ENCODE data around the gene INPP5E.

INPP5E gene

GRCh38 chr9:136436055-136436634 lies 3.5 kb downstream of the INPP5E start:
- H3K27me3 ChIP-seq (ENCODE audit: insufficient read depth, low read length) = no peaks in the 10 kb centered on the region
- no peak overlapping the region for H2AFZ ChIP-seq (ENCODE audit: low read length)
- TF ChIP-seq EZH2 (IDR thresholded peaks at IDR 0.05; ENCODE audit: borderline replicate concordance, low read length) (no peak), CTCF (IDR thresholded peaks at IDR 0.05; ENCODE audit: low read length) (no peak)
- H3K4me3 ChIP-seq (ENCODE audit: low read depth, low read length, poor library complexity, severe bottlenecking) = no peak overlapping the region
- H3K36me3 ChIP-seq (ENCODE audit: insufficient read depth, low read length) = peaks cover 5% of the 10 kb centered on the region
- no peak overlapping the region for H3K9ac ChIP-seq (ENCODE audit: low read length)
- no peaks in the 10 kb centered on the region for H3K9me3 ChIP-seq (ENCODE audit: low read length)
- no peaks in the 10 kb centered on the region for H4K20me1 ChIP-seq (ENCODE audit: insufficient read depth, low read length)
- H3K79me2 ChIP-seq (ENCODE audit: insufficient read depth, low read length) = no peaks in the 10 kb centered on the region
- H3F3A ChIP-seq (ENCODE audit: insufficient read depth, low read length) = no peaks in the 10 kb centered on the region
- no peak overlapping the region for H3K4me2 ChIP-seq (ENCODE audit: low read length)
- H3K9me2 ChIP-seq (ENCODE audit: low read depth, low read length) = no peaks in the 10 kb centered on the region
- no peak overlapping the region for H3K27ac ChIP-seq (ENCODE audit: low read depth, low read length, poor library complexity, severe bottlenecking)
- H3K4me1 ChIP-seq (ENCODE audit: insufficient read depth, low read length, severe bottlenecking) = peaks cover 30% of the 10 kb centered on the region

- H3K4me2 ChIP-seq (ENCODE audit: low read length) = no peak overlapping the region
- no peak overlapping the region for H3K9ac ChIP-seq (ENCODE audit: low read length)
- no peaks in the 10 kb centered on the region for H3K9me3 ChIP-seq (ENCODE audit: low read length)
- no peak overlapping the region for H2AFZ ChIP-seq (ENCODE audit: low read length)
- peaks cover 25% of the 10 kb centered on the region for H3K4me1 ChIP-seq (ENCODE audit: insufficient read depth, low read length, severe bottlenecking)
- no peaks in the 10 kb centered on the region for H3K9me2 ChIP-seq (ENCODE audit: low read depth, low read length)
- TF ChIP-seq CTCF (IDR thresholded peaks at IDR 0.05; ENCODE audit: low read length) (no peak), EZH2 (IDR thresholded peaks at IDR 0.05; ENCODE audit: borderline replicate concordance, low read length) (no peak)
- H3K27me3 ChIP-seq (ENCODE audit: insufficient read depth, low read length) = no peaks in the 10 kb centered on the region
- H3K36me3 ChIP-seq (ENCODE audit: insufficient read depth, low read length) = no peaks in the 10 kb centered on the region; the same call in none of the 2 replicates
- no peak overlapping the region for H3K27ac ChIP-seq (ENCODE audit: low read depth, low read length, poor library complexity, severe bottlenecking)
- no peaks in the 10 kb centered on the region for H4K20me1 ChIP-seq (ENCODE audit: insufficient read depth, low read length)
- H3K79me2 ChIP-seq (ENCODE audit: insufficient read depth, low read length) = no peaks in the 10 kb centered on the region
- H3F3A ChIP-seq (ENCODE audit: insufficient read depth, low read length) = no peaks in the 10 kb centered on the region
- H3K4me3 ChIP-seq (ENCODE audit: low read depth, low read length, poor library complexity, severe bottlenecking) = no peak overlapping the region
These were observed 5.0 kb downstream of the INPP5E start for GRCh38 chr9:136434580-136435169.

- H3K36me3 ChIP-seq (ENCODE audit: insufficient read depth, low read length) = peaks cover 4% of the 10 kb centered on the region
- no peaks in the 10 kb centered on the region for H4K20me1 ChIP-seq (ENCODE audit: insufficient read depth, low read length)
These were observed 5.6 kb downstream of the INPP5E start for GRCh38 chr9:136433849-136434579.

More at GRCh38 chr9:136433849-136434579, 5.6 kb downstream of the INPP5E start:
- Histone ChIP-seq H3K79me2 (ENCODE audit: insufficient read depth, low read length) (no peaks in the 10 kb centered on the region), H2AFZ (ENCODE audit: low read length) (no peak overlapping the region), H3F3A (ENCODE audit: insufficient read depth, low read length) (no peaks in the 10 kb centered on the region), H3K27me3 (ENCODE audit: insufficient read depth, low read length) (no peaks in the 10 kb centered on the region), H3K9me3 (ENCODE audit: low read length) (no peaks in the 10 kb centered on the region), H3K4me2 (ENCODE audit: low read length) (no peak overlapping the region), H3K4me3 (ENCODE audit: low read depth, low read length, poor library complexity, severe bottlenecking) (no peak overlapping the region), H3K4me1 (ENCODE audit: insufficient read depth, low read length, severe bottlenecking) (peaks cover 25% of the 10 kb centered on the region), H3K9ac (ENCODE audit: low read length) (no peak overlapping the region), H3K9me2 (ENCODE audit: low read depth, low read length) (no peaks in the 10 kb centered on the region), H3K27ac (ENCODE audit: low read depth, low read length, poor library complexity, severe bottlenecking) (no peak overlapping the region)
- no peak for TF ChIP-seq EZH2 (IDR thresholded peaks at IDR 0.05; ENCODE audit: borderline replicate concordance, low read length)
- TF ChIP-seq CTCF (IDR thresholded peaks at IDR 0.05; ENCODE audit: low read length) = no peak
